Measurements from ENCODE around the gene SLC25A46.
A peak's percentile ranks its signal among the peaks of the same experiment; 100 is the strongest.
"Not testable (repeated sequence)": the region's sequence is repeated elsewhere in the genome, so short reads cannot be mapped to it uniquely, and the experiment has no call there.

SLC25A46 gene

DNA sequence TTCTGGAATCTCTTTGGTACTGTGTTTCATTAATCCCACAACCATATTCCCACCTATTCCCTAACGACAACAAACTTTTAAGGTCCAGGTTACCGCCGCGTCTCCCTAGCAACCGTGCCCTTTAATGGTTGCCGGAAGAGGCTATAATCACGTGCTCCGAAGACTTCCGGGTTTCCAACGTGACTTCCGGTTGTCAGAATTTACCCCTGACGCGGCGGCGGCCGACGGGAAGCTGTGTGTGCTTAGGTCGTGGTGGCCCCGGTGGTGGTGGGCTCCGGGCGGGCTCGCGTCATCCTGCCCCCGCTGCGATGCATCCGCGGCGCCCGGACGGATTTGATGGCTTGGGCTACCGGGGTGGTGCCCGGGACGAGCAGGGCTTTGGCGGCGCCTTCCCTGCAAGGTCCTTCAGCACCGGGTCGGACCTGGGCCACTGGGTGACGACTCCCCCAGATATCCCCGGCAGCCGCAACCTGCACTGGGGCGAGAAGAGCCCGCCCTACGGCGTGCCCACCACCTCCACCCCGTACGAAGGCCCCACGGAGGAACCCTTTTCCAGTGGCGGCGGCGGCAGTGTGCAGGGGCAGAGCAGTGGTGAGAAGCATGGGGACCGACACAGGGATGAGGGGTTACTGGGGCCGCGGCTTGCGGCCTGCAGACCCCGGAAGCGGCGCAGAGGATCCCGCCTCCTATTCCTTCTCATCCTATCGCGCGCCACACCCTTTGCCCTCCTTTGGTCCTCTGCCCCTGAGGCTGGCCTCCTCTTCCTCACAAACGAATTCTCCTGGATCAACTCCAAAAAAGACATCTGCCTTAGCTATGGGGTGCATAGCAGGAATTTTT is at the start of gene SLC25A46:
TSS of gene SLC25A46 (plus strand) at position 196 of the 840 bp plus-strand sequence. CDS start at position 309, 113 bp downstream.
- DNase-seq (ENCODE audit: low read depth): peak; percentile 89

DNA sequence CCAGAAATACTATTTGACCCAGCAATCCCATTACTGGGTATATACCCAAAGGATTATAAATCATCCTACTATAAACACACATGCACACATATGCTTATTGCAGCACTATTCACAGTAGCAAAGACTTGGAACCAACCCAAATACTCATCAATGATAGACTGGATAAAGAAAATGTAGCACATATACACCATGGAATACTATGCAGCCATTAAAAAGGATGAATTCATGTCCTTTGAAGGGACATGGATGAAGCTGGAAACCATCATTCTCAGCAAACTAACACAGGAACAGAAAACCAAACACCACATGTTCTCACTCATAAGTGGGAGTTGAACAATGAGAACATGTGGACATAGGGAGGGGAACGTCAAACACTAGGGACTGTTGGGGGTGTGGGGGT is 48.2 kb upstream of the SLC25A46 start:
- not testable (repeated sequence) for DNase-seq (ENCODE audit: low read depth)

DNA sequence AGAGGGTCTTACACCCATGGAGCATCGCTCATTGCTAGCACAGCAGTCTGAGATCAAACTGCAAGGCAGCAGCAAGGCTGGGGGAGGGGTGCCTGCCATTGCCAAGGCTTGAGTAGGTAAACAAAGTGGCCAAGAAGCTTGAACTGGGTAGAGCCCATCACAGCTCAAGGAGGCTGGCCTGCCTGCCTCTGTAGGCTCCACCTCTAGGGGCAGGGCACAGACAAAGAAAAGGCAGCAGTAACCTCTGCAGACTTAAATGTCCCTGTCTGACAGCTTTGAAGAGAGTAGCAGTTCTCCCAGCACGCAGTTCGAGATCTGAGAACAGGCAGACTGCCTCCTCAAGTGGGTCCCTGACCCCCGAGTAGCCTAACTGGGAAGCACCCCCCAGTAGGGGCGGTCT is 46.1 kb upstream of the SLC25A46 start:
- not testable (repeated sequence) for DNase-seq (ENCODE audit: low read depth)

DNA sequence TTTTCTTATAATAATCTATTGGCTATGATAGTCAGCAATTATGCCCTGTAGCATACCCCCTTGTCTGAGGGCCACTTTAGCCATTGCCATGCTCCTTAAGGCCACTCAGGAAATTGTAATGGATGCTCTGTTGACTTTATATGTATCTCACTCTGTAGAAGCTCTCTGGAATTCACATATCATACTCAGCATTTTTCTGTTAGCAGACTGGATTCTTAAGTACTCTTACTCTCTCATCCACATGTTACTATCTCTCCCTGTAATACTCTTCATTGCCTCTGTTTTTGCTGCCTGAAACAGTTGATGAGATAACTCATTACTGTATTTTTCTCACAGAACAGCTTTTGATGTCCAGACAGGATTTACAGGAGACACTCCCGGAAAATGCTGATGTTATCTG is 36.5 kb upstream of the SLC25A46 start:
- no peak for DNase-seq (ENCODE audit: low read depth)

- no peak for DNase-seq (ENCODE audit: low read depth)
Observed at GRCh38 chr5:110702704-110703103, 36.1 kb upstream of the SLC25A46 start.

DNA sequence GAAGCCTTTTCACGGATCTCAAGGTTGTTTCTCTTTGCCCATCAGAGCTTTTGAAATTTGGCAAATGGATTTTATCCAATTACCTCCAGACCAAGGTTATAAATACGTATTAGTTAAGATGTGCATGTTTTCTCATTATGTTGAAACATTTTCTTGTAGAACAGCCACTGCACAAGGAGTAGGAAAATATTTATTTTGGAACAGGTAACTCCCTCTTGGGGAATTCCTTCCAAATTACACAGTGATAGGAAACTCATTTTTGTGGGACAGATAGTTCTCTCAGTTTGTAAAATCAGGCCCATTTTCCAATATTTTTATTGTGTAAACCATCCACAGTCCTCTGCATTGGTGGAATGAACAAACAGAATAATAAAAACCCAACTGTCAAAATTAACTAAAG is 35.3 kb upstream of the SLC25A46 start:
- no peak for DNase-seq (ENCODE audit: low read depth)

GRCh38 chr5:110705349-110705748 is 33.5 kb upstream of the SLC25A46 start:
- no peak for DNase-seq (ENCODE audit: low read depth)

DNA sequence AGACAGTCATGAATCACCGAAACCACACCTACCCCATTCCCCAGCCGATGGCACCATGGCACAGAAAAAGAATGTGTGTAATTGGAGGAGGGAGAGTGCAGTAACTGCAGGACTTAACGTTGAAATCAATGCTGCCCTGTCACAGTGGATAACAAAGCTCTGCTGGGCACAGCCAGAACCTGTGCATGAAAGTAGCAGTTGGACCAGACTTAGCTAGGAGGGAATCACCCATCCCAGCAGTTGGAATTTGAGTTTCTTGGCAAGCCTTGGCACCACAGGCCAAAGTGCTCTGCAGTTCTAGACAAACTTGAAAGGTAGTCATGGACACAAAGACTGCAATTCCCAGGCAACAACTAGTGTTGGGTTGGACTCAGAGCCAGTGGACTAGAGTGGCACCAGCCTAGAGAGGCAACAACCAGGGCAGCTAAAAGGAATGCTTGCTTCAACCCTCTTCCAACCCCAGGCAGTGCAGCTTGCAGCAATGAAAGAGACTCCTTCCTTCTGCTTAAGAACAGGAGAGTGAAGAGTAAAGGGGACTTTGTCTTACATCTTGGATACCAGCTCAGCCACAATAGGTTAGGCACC is 31.5 kb upstream of the SLC25A46 start:
- DNase-seq (ENCODE audit: low read depth): no peak

DNA sequence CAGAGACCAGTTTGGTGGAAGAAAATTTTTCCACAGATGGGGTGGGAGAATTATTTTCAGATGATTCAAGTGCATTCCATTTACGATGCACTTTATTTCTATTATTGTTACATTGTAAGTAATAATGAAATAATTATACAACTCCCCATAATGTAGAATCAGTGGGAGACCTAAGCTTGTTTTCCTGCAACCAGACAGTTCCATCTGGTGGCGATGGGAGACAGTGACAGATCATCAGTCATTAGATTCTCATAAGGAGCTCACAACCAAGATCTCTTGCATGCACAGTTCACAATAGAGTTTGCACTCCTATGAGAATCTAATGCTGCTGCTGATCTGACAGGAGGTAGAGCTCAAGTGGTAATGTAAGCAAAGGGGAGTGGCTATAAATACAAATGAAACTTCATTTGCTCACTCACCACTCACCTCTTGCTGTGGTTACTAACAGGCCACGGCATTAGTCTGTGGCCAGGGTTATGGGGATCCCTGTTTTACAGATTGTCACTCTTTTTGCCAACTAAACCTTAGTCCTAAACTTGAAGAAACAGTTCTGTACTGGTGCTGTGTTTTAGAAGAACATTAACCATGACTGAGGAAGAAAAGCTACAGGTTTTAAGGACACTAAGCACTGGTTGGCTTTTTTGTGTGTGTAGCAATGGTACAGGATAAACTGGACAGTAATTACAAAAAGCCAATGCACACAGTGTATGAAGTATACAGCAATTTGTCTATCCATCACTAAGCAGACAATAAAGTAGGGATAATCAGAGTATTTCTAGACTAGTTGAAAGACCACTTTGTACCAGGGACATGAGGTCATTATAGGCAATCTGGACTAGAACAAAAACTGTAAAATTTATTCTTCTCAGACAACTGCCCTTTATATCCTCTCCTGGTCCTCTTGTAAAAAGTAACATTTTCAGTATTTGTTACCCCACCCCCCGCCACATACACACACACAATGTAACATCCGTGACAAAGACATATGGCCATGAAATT is 22.3 kb upstream of the SLC25A46 start:
- DNase-seq (ENCODE audit: low read depth): no peak

DNA sequence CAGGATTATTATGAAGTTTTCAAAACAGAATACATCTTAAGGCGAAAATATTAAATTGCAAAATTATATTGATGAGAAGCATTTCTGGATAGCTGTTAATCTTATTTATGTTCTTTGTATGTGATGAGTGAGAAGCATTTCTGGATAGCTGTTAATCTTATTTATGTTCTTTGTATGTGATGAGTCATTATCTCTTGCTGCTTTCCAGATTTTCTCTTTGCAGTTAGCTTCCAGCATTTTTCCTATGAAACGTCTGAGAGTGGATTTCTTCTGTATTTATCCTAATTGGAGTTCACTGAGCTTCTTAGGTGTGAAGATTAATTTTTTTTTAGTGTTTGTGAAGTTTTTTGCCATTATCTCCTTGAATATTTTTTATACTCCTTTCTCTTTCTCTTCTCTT is 20.5 kb upstream of the SLC25A46 start:
- no peak for DNase-seq (ENCODE audit: low read depth)

GRCh38 chr5:110726249-110727024 is 12.4 kb upstream of the SLC25A46 start, which contains the start of gene TMEM232:
TMEM232 (minus strand) TSS chr5:110726671; CDS start chr5:110667352, 59,319 bp downstream.
- DNase-seq (ENCODE audit: low read depth): peak; percentile 77

DNA sequence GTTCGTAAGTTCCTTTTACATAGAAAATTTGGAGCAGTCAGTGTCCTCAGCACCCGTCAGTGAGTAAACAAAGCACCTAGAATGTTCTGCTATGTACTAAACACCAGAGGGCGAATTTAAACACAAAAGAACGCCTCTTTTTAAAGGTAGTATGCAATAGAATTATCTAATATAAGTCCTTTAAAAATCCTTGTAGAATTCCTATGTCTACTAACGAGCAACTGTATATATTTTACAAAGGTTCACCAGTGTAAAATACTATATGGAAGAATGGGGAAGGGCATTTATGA is 11.8 kb upstream of the SLC25A46 start:
- no peak for DNase-seq (ENCODE audit: low read depth)

- not testable (repeated sequence) for DNase-seq (ENCODE audit: low read depth)
Observed at GRCh38 chr5:110731499-110731898, 7.3 kb upstream of the SLC25A46 start.

GRCh38 chr5:110734101-110734500 is 4.7 kb upstream of the SLC25A46 start:
- no peak for DNase-seq (ENCODE audit: low read depth)

DNA sequence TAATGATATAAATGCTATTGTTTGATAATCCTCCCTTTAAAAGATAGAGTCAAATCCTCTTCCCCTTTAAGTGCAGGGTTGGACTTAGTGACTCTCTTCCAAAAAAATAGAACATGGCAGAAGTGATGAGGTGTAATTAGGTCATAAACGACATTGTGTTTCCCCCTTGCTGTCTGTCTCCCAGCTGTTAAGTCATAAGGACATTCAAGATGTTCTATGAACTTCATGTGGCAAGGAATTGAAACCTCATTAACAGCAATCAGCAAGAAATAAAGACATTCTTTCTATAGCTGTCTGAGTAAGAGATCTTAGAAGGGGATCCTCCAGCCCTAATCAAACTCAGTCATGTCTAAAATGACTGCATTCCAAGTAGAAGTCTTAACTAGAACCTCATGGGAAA is 3.3 kb upstream of the SLC25A46 start:
- no peak for DNase-seq (ENCODE audit: low read depth)

DNA sequence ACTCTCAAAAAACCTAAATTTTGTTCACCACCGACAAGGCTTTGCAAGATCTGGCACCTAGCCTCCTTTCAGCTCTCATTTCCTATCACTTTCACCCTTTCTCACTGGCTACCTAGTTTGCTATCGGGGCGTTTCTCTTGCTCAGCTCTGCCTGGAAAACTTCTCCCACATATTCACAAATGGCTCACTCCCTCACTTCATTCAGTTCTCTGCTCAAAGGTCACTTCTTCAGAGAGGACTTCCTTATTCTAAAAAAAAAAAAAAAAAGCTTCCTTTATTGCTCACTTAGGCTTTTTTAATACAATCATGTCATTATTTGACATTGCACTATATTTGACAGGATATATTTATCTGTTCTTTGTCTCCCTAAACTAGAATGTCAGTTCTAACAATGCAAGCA is 2.1 kb upstream of the SLC25A46 start:
- no peak for DNase-seq (ENCODE audit: low read depth)

DNA sequence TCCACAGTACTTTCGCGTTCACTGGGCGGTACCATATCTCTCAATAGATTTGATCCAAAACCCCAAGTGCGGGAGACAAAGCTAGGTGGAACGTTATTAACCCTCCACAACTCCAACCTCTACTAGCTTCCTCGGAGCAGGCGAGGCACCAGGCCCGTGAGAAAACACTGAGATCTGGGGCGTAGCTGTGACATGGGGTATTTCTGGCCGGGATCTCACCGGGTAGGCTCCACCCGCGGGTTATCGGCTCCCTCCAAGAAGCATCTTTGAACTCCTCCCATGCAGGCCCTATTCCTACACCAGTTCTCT is 350 bp upstream of the SLC25A46 start:
- no peak for DNase-seq (ENCODE audit: low read depth)

DNA sequence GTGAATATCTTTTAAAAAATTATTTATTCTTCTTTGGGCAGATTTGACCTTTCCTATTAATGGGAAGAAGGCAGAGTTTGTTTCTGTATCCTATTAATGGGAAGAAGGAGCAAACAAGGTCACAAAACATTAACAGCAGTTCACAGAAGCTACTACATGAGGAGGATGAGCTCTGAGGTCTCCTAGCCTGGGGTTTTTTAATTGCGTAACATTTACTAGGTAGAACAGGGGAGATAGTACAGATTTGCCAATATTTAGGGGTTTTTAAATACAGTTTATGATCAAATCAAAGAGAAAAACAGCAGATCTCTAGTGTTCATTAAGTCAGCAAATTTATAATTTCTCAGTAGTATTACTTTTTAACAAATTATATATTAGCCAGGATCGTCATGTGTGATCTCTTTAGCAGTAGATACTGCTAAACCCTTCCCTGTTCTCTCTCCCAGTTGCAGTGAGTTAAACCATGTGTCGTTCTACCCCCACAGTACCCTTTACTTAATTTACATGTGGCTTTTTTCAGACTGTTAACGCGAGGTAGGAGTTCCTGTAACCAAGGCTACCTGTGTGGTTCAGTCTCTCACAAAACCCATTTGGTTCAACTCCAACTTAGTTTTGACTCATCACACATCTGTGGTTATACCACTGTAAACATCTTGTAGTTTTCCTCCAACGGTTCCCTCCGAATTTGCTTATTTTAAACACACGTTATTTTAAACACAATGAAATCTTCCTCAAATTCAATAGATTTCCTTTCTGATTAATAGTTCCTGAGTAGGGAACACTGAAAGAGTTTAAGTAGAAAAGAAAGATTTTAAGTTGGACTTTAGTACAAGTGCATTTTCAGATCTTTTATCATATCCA is 13.3 kb downstream of the SLC25A46 start:
- DNase-seq (ENCODE audit: low read depth): peak; percentile 79

- DNase-seq (ENCODE audit: low read depth): no peak
Observed at GRCh38 chr5:110752953-110753352, 14.1 kb downstream of the SLC25A46 start.

GRCh38 chr5:110753600-110753999 is 14.8 kb downstream of the SLC25A46 start:
- DNase-seq (ENCODE audit: low read depth): no peak

DNA sequence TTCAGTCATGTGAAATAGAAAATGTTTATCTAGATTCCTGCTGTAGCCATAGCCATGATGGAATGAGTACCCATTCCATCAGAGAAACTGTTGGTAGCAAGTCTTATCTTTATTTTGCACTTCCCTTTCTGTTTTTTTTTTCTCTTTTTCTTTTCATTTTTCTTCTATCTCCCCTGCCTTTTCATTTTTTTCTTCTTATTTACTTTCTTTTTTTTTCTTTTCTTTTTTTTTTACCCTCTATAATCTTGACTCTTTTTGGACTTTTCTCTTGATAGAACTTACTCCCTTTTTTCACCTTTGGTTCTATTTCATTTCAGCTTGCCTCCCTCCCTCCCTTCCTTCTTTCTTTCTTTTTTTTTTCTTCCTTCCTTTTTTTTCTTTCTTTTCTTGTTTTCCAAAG is 15.4 kb downstream of the SLC25A46 start:
- no peak for DNase-seq (ENCODE audit: low read depth)
